Panc1 (cell line): ENCODE measurements around the gene TMEM247. TPM values are rescaled to one million over a fixed set of nuclear protein-coding genes. Genes with fewer than 3 reads are reported as not detected.

ENCODE experiments used
- ATAC-seq: fragments of 200-7000 bp; cut with Tn5 transposase; 2 replicates; pipeline ENCODE4 v1.9.1; 2020; ENCODE audit warnings: mild to moderate bottlenecking, moderate library complexity
- BruUV-seq: library from RNA; stranded (reverse); fragments of 400-500 nt; replicated peaks from 2 replicates; lab custom pipeline; 2021; lab: Mats Ljungman, UMichigan
- CTCF ChIA-PET: fragments of 300-600 bp; sonication (Branson Sonifier 250); formaldehyde crosslinking; loops from one replicate; lab custom pipeline; 2022; ENCODE audit warnings: antibody characterized with exemption; lab: Charles Lee
- POLR2A ChIA-PET: fragments of 300-600 bp; sonication (Branson Sonifier 250); formaldehyde crosslinking; loops from one replicate; lab custom pipeline; 2022; ENCODE audit warnings: antibody characterized with exemption; lab: Charles Lee
- DNase-seq: peaks from one replicate; pipeline ENCODE4 v3.0.0-alpha.2; 2010; ENCODE audit warnings: low read depth, low spot score
- H3K27ac ChIP-seq: 2 replicates; pipeline ENCODE4 v1.5.1; 2011; ENCODE audit warnings: mild to moderate bottlenecking, low read length, inconsistent platforms
- H3K27me3 ChIP-seq: fragments of 200-500 bp; sonication (Bioruptor generic); 2 replicates; pipeline ENCODE4 v1.6.0; 2014; ENCODE audit warnings: low read length, inconsistent platforms; ENCODE audit not compliant: control insufficient read depth, insufficient read depth
- H3K36me3 ChIP-seq: fragments of 200-500 bp; sonication (Bioruptor generic); 2 replicates; pipeline ENCODE4 v1.5.1; 2014; ENCODE audit warnings: inconsistent platforms, mild to moderate bottlenecking, low read length, moderate library complexity; ENCODE audit not compliant: control insufficient read depth, insufficient read depth
- H3K4me1 ChIP-seq: 2 replicates; pipeline ENCODE4 v1.5.1; 2011; ENCODE audit warnings: inconsistent platforms, mild to moderate bottlenecking, low read length, moderate library complexity; ENCODE audit not compliant: control insufficient read depth, insufficient read depth
- H3K4me3 ChIP-seq, 2 experiments: 2 replicates each; pipeline ENCODE4 v1.5.1; 2011 to 2012; ENCODE audit warnings: low read depth in 2 of 2, low read length in 2 of 2, mild to moderate bottlenecking in 2 of 2, inconsistent platforms in 1 of 2, moderate library complexity in 1 of 2
- H3K9me3 ChIP-seq: fragments of 200-500 bp; sonication (Bioruptor generic); 2 replicates; pipeline ENCODE4 v1.5.1; 2014; ENCODE audit warnings: low read depth, mild to moderate bottlenecking, inconsistent platforms, low read length, moderate library complexity; ENCODE audit not compliant: control insufficient read depth, insufficient read depth
- POLR2AphosphoS5 ChIP-seq: IDR thresholded peaks from 2 replicates; pipeline ENCODE4 v1.6.1; 2012; ENCODE audit warnings: mild to moderate bottlenecking, low read depth, low read length, moderate library complexity
- SIN3A ChIP-seq: IDR thresholded peaks from 2 replicates; pipeline ENCODE4 v1.6.1; 2012; ENCODE audit warnings: low read depth, mild to moderate bottlenecking, low read length, moderate library complexity, borderline replicate concordance; ENCODE audit not compliant: insufficient read depth
- TCF7L2 ChIP-seq: IDR thresholded peaks from 2 replicates; pipeline ENCODE4 v1.6.1; 2011; ENCODE audit warnings: mild to moderate bottlenecking, low read depth, low read length, inconsistent platforms
- in situ Hi-C: cut with HindIII; loops from 2 replicates; pipeline ENCODE4 v1.10.0; 2016; ENCODE audit warnings: low sequenced_read_pairs, low pct_unique_long_range_greater_than_20kb
- intact Hi-C: fragments of 100-400 bp; cut with micrococcal nuclease; formaldehyde crosslinking; loops from one replicate; pipeline ENCODE4 v1.10.0; 2022; ENCODE audit not compliant: unreplicated experiment
- total RNA-seq: library from RNA; stranded (reverse); gene quantifications from one replicate; pipeline ENCODE4 v1.2.1, GENCODE V29; 2021; ENCODE audit not compliant: unreplicated experiment
- TF ChIP-seq, protein P1 (sequence below): fragments of 450-650 bp; IDR thresholded peaks from 2 replicates; pipeline ENCODE4 v1.5.1; 2017; ENCODE audit warnings: mild to moderate bottlenecking
- TF ChIP-seq, protein P2 (sequence below), 2 experiments: IDR thresholded peaks; 2 replicates each; pipeline ENCODE4 v1.6.1; 2011 to 2012; ENCODE audit warnings: low read depth in 2 of 2, control low read depth in 1 of 2, low read length in 1 of 2, mild to moderate bottlenecking in 1 of 2, moderate library complexity in 1 of 2; ENCODE audit not compliant: insufficient read depth in 1 of 2

Gene TMEM247
- total RNA-seq, 1 experiment from 2014 or later = not detected

DNA sequence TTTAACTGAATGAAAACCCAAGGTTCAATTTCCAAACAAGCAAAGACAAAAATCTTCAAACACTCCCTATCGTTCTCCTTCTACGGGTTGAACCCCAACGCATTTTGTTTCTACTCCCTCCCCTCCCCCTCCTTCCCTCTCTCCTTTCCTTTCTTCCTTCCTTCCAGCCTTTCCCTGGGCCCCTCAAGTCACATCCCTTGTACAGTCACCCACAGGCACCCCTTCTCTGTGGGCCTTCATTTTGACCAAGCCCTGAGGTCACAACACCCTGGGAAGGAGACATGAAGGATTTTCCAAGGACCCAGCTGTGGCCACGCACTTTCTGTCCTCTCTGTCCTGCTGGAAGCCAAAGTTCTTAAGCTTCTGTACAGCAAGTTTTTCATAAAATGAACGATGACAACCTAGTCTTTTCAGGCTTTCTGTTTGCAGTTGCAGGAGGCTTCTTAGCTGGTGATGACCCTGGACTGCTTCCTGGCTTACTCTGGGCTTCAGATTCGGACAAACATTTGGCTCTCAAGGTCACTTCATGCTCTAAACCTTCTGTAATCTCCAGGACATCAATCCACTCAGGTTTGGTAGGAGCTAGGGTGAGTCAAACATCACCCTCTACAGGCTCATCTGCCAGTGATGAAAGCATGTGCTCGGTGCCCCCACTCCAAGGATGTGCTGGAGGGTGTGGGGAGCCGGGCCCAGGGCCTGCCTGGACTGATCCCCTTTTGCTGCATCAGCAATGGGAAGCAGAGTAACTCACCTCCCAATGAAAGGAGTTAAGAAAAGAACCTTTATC lies 25.5 kb downstream of the TMEM247 start:
- ATAC-seq (no peak), DNase-seq (no peak)
- TF ChIP-seq, protein P1, sequence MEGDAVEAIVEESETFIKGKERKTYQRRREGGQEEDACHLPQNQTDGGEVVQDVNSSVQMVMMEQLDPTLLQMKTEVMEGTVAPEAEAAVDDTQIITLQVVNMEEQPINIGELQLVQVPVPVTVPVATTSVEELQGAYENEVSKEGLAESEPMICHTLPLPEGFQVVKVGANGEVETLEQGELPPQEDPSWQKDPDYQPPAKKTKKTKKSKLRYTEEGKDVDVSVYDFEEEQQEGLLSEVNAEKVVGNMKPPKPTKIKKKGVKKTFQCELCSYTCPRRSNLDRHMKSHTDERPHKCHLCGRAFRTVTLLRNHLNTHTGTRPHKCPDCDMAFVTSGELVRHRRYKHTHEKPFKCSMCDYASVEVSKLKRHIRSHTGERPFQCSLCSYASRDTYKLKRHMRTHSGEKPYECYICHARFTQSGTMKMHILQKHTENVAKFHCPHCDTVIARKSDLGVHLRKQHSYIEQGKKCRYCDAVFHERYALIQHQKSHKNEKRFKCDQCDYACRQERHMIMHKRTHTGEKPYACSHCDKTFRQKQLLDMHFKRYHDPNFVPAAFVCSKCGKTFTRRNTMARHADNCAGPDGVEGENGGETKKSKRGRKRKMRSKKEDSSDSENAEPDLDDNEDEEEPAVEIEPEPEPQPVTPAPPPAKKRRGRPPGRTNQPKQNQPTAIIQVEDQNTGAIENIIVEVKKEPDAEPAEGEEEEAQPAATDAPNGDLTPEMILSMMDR = no peak
- TF ChIP-seq TCF7L2 = no peak
- no peaks in the 10 kb centered on the region for H3K27me3 ChIP-seq
- no peak overlapping the region for H3K27ac ChIP-seq
- ChIA-PET CTCF (no interaction called here), POLR2A (no interaction called here)
- intact Hi-C loops = no loop called here
- no peak overlapping the region for H3K4me3 ChIP-seq
- in situ Hi-C loops = no loop called here
- BruUV-seq = no TSS peak
- H3K36me3 ChIP-seq = no peaks in the 10 kb centered on the region
- no peaks in the 10 kb centered on the region for H3K9me3 ChIP-seq
- H3K4me1 ChIP-seq = no peaks in the 10 kb centered on the region

DNA sequence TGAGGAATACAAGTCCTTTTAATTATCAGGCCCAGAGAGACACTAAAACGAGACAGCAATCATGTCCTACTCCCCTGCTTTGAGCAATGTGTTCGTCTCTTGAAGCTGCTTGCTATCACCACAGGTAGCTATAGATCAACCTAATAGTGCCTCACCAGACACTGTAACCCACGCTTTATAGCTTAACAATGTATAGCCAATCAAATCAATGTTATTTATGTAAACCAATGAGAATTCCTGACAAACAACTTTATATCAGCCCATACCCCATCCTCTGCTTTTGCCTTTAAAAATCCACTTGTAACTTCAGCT lies 26.1 kb downstream of the TMEM247 start:
- Histone ChIP-seq H3K36me3 (no peaks in the 10 kb centered on the region), H3K27me3 (no peaks in the 10 kb centered on the region), H3K27ac (no peak overlapping the region), H3K4me1 (no peaks in the 10 kb centered on the region), H3K4me3 (no peak overlapping the region), H3K9me3 (no peaks in the 10 kb centered on the region)
- no peak for DNase-seq
- intact Hi-C loops = no loop called here
- in situ Hi-C loops = no loop called here
- BruUV-seq = no TSS peak
- POLR2A ChIA-PET = no interaction called here
- CTCF ChIA-PET = no interaction called here
- TF ChIP-seq, protein P2, sequence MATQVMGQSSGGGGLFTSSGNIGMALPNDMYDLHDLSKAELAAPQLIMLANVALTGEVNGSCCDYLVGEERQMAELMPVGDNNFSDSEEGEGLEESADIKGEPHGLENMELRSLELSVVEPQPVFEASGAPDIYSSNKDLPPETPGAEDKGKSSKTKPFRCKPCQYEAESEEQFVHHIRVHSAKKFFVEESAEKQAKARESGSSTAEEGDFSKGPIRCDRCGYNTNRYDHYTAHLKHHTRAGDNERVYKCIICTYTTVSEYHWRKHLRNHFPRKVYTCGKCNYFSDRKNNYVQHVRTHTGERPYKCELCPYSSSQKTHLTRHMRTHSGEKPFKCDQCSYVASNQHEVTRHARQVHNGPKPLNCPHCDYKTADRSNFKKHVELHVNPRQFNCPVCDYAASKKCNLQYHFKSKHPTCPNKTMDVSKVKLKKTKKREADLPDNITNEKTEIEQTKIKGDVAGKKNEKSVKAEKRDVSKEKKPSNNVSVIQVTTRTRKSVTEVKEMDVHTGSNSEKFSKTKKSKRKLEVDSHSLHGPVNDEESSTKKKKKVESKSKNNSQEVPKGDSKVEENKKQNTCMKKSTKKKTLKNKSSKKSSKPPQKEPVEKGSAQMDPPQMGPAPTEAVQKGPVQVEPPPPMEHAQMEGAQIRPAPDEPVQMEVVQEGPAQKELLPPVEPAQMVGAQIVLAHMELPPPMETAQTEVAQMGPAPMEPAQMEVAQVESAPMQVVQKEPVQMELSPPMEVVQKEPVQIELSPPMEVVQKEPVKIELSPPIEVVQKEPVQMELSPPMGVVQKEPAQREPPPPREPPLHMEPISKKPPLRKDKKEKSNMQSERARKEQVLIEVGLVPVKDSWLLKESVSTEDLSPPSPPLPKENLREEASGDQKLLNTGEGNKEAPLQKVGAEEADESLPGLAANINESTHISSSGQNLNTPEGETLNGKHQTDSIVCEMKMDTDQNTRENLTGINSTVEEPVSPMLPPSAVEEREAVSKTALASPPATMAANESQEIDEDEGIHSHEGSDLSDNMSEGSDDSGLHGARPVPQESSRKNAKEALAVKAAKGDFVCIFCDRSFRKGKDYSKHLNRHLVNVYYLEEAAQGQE (IDR thresholded peaks at IDR 0.05; ENCODE audit: insufficient read depth in 1 of 2, low read depth in 2 of 2, low read length in 1 of 2) = no peak
- no peak for TF ChIP-seq POLR2AphosphoS5
- no peak for TF ChIP-seq TCF7L2
- TF ChIP-seq, protein P1 = no peak
- no peak for TF ChIP-seq SIN3A
- no peak for ATAC-seq
